ENCODE measurements around the gene SYNGR1. TPM values are rescaled to one million over a fixed set of nuclear protein-coding genes. Genes with fewer than 3 reads are reported as not detected.
A peak's percentile ranks its signal among the peaks of the same experiment; 100 is the strongest.

Gene SYNGR1
- total RNA-seq, 8 experiments from 2014 or later, result 7.7 to 26.6 (median 18.5) TPM

GRCh38 chr22:39419096-39419495, 69.3 kb downstream of the SYNGR1 start:
- no peak overlapping the region for H3K4me3 ChIP-seq
- no peaks in the 10 kb centered on the region for H3K4me1 ChIP-seq (replicated peaks in 1 of 2)
- 96 to 100% methylated on average over 3 to 4 of the region's 6 CpGs; no CpG with 5 or more reads in 8 of the 10 experiments for WGBS, 10 experiments
- in situ Hi-C loops (cut with MboI; ENCODE audit: low pct_unique_long_range_greater_than_20kb in 2 of 9, low sequenced_read_pairs in 9 of 9, unreplicated experiment in 9 of 9), result loop anchor here in 2 of 9 experiments (25.0 kb wide), 2 partner anchors 93 to 107 kb away; partner anchors contain the start of genes ATF4 (in 1 of the 2), MIEF1 (in 1 of the 2) and RPL3 (in 1 of the 2)
- ATAC-seq (replicated peaks in 6 of 8), result no peak
- H3K27ac ChIP-seq, result no peak overlapping the region

- H3K27ac ChIP-seq, result no peak overlapping the region
- H3K4me3 ChIP-seq, result no peak overlapping the region
- no peaks in the 10 kb centered on the region for H3K4me1 ChIP-seq (replicated peaks in 1 of 2)
- ATAC-seq (replicated peaks in 6 of 8), result no peak
- in situ Hi-C loops (cut with MboI; ENCODE audit: low pct_unique_long_range_greater_than_20kb in 2 of 9, low sequenced_read_pairs in 9 of 9, unreplicated experiment in 9 of 9), result loop anchor here in 2 of 9 experiments (25.0 kb wide), 2 partner anchors 92 to 108 kb away; partner anchors contain the start of genes ATF4 (in 1 of the 2), MIEF1 (in 1 of the 2) and RPL3 (in 1 of the 2)
- 100% methylated on average over 1 of the region's 5 CpGs; no CpG with 5 or more reads in 7 of the 10 experiments for WGBS, 10 experiments
These were observed 70.1 kb downstream of the SYNGR1 start for GRCh38 chr22:39419911-39420310.

GRCh38 chr22:39421691-39422090, 71.9 kb downstream of the SYNGR1 start:
- no peak for ATAC-seq (replicated peaks in 6 of 8)
- WGBS, 10 experiments, result 88 to 100% (median 96%) methylated on average over 3 to 6 of the region's 11 CpGs; no CpG with 5 or more reads in 5 of the 10 experiments
- Histone ChIP-seq H3K27ac (no peak overlapping the region), H3K4me3 (no peak overlapping the region), H3K4me1 (replicated peaks in 1 of 2) (no peaks in the 10 kb centered on the region)
- in situ Hi-C loops (cut with MboI; ENCODE audit: low pct_unique_long_range_greater_than_20kb in 2 of 9, low sequenced_read_pairs in 9 of 9, unreplicated experiment in 9 of 9), result loop anchor here in 2 of 9 experiments (25.0 kb wide), 2 partner anchors 91 to 109 kb away; partner anchors contain the start of genes ATF4 (in 1 of the 2), MIEF1 (in 1 of the 2) and RPL3 (in 1 of the 2)

- ATAC-seq (replicated peaks in 6 of 8), result no peak
- no peak overlapping the region for H3K4me3 ChIP-seq
- WGBS, 10 experiments, result 80 to 100% (median 98%) methylated on average over 1 to 5 of the region's 7 CpGs; no CpG with 5 or more reads in 2 of the 10 experiments
- in situ Hi-C loops (cut with MboI; ENCODE audit: low pct_unique_long_range_greater_than_20kb in 2 of 9, low sequenced_read_pairs in 9 of 9, unreplicated experiment in 9 of 9), result loop anchor here in 2 of 9 experiments (25.0 kb wide), 2 partner anchors 90 to 110 kb away; partner anchors contain the start of genes ATF4 (in 1 of the 2), MIEF1 (in 1 of the 2) and RPL3 (in 1 of the 2)
- no peak overlapping the region for H3K27ac ChIP-seq
- no peaks in the 10 kb centered on the region for H3K4me1 ChIP-seq (replicated peaks in 1 of 2)
These were observed 72.3 kb downstream of the SYNGR1 start for GRCh38 chr22:39422101-39422500.

DNA sequence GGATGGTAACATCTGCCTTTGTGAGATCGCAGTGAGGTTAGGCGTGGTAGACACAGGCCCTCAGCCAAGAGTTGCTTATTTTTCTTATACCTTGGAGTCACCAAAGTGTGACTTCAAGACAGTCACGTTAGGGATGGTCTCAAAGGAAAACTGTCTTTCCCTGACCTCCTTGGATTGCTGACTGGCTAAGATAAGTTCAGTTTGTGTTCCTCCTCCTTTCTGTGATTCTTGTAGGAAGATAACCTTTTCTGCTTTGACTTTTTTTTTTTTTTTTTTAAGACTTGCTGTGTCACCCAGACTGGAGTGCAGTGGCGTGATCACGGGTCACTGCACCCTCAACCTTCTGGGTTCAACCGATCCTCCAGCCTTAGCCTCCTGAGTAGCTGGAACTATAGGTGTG, 72.9 kb downstream of the SYNGR1 start:
- 90 to 100% (median 96%) methylated on average over 2 to 5 of the region's 6 CpGs; no CpG with 5 or more reads in 5 of the 10 experiments for WGBS, 10 experiments
- Histone ChIP-seq H3K4me1 (replicated peaks in 1 of 2) (no peaks in the 10 kb centered on the region), H3K4me3 (no peak overlapping the region), H3K27ac (no peak overlapping the region)
- no peak for ATAC-seq (replicated peaks in 6 of 8)
- in situ Hi-C loops (cut with MboI; ENCODE audit: low pct_unique_long_range_greater_than_20kb in 2 of 9, low sequenced_read_pairs in 9 of 9, unreplicated experiment in 9 of 9), result loop anchor here in 2 of 9 experiments (25.0 kb wide), 2 partner anchors 90 to 110 kb away; partner anchors contain the start of genes ATF4 (in 1 of the 2), MIEF1 (in 1 of the 2) and RPL3 (in 1 of the 2)

- in situ Hi-C loops (cut with MboI; ENCODE audit: low pct_unique_long_range_greater_than_20kb in 2 of 9, low sequenced_read_pairs in 9 of 9, unreplicated experiment in 9 of 9), result loop anchor here in 2 of 9 experiments (25.0 kb wide), 2 partner anchors 88 to 112 kb away; partner anchors contain the start of genes ATF4 (in 1 of the 2), MIEF1 (in 1 of the 2) and RPL3 (in 1 of the 2)
- Histone ChIP-seq H3K4me3 (no peak overlapping the region), H3K27ac (no peak overlapping the region), H3K4me1 (replicated peaks in 1 of 2) (no peaks in the 10 kb centered on the region)
- WGBS, 10 experiments, result 90 to 100% (median 100%) methylated on average over 1 to 3 of the region's 3 CpGs; no CpG with 5 or more reads in 3 of the 10 experiments
- no peak for ATAC-seq (replicated peaks in 6 of 8)
These were observed 74.2 kb downstream of the SYNGR1 start for GRCh38 chr22:39423976-39424375.

DNA sequence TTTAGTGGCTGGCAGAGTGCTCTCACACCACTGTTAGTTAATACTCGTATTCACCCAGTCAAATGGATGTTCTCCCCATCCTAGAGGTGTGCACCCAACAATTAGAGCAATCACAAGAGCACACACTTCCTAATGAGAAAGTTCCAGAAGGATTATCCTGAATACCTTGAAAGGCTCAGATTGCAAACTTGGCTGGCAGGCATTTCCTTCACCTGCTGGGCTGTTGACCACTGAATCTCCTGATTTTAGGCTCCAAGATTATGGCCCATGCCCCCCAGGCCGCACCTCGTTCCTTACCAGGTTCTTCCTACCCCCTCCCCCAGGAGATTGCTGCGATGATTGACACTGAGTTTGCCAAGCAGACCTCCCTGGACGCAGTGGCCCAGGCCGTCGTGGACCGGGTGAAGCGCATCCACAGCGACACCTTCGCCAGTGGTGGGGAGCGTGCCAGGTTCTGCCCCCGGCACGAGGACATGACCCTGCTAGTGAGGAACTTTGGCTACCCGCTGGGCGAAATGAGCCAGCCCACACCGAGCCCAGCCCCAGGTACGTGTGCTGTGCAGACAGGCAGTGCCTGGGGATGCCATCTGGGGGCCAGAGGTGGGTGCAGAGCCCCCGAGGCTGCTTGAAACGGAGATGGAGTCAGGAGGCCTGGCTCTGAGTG, 76.7 kb downstream of the SYNGR1 start:
- no peak overlapping the region for H3K27ac ChIP-seq
- no peaks in the 10 kb centered on the region for H3K4me1 ChIP-seq (replicated peaks in 1 of 2)
- H3K4me3 ChIP-seq, result no peak overlapping the region
- 83 to 100% (median 91%) methylated on average over 2 to 6 of the region's 20 CpGs; no CpG with 5 or more reads in 5 of the 10 experiments for WGBS, 10 experiments
- ATAC-seq (replicated peaks in 6 of 8), result no peak
- in situ Hi-C loops (cut with MboI; ENCODE audit: low pct_unique_long_range_greater_than_20kb in 2 of 9, low sequenced_read_pairs in 9 of 9, unreplicated experiment in 9 of 9), result no loop called here

GRCh38 chr22:39427751-39428596, 78.2 kb downstream of the SYNGR1 start:
- WGBS, 10 experiments, result 40 to 100% (median 79%) methylated on average over 1 to 5 of the region's 13 CpGs; no CpG with 5 or more reads in 2 of the 10 experiments
- Histone ChIP-seq H3K4me3 (no peak overlapping the region), H3K27ac (no peak overlapping the region), H3K4me1 (replicated peaks in 1 of 2) (no peaks in the 10 kb centered on the region)
- peak in 1 of 8 experiments; percentile 11 for ATAC-seq (replicated peaks in 6 of 8)
- in situ Hi-C loops (cut with MboI; ENCODE audit: low pct_unique_long_range_greater_than_20kb in 2 of 9, low sequenced_read_pairs in 9 of 9, unreplicated experiment in 9 of 9), result no loop called here

GRCh38 chr22:39428597-39429071, 78.8 kb downstream of the SYNGR1 start:
- peak in 1 of 8 experiments; percentile 74 for ATAC-seq (replicated peaks in 6 of 8)
- no peaks in the 10 kb centered on the region for H3K4me1 ChIP-seq (replicated peaks in 1 of 2)

DNA sequence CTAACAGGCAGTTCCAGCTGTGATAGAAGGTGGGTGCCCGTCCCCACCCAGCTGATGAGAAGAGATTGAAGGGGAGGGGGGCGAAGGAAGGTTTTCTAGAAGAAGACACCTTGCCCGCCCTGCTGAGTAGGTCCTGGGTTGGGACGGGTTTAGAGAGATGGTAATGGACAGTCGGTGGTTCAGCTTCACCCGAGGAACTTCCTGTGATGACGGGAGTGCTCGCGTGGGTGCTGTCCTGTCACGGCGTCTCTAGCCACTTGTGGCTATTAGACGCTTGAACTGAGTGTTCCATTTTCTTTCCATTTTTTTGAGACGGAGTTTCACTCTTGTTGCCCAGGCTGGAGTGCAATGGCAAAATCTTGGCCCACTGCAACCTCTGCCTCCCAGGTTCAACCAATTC, 79.4 kb downstream of the SYNGR1 start:
- in situ Hi-C loops (cut with MboI; ENCODE audit: low pct_unique_long_range_greater_than_20kb in 2 of 9, low sequenced_read_pairs in 9 of 9, unreplicated experiment in 9 of 9), result no loop called here
- ATAC-seq (replicated peaks in 6 of 8), result no peak
- Histone ChIP-seq H3K27ac (no peak overlapping the region), H3K4me1 (replicated peaks in 1 of 2) (no peaks in the 10 kb centered on the region), H3K4me3 (no peak overlapping the region)
- 80 to 100% (median 92%) methylated on average over 1 to 8 of the region's 13 CpGs; no CpG with 5 or more reads in 3 of the 10 experiments for WGBS, 10 experiments

More at GRCh38 chr22:39428597-39429071, 78.8 kb downstream of the SYNGR1 start:
- in situ Hi-C loops (cut with MboI; ENCODE audit: low pct_unique_long_range_greater_than_20kb in 2 of 9, low sequenced_read_pairs in 9 of 9, unreplicated experiment in 9 of 9), result no loop called here
- H3K4me3 ChIP-seq, result no peak overlapping the region
- no peak overlapping the region for H3K27ac ChIP-seq
- WGBS, 10 experiments, result 60 to 100% (median 63%) methylated on average over 1 to 3 of the region's 10 CpGs; no CpG with 5 or more reads in 6 of the 10 experiments

GRCh38 chr22:39429916-39430575, 80.3 kb downstream of the SYNGR1 start:
- ATAC-seq (replicated peaks in 6 of 8), result no peak
- WGBS, 10 experiments, result 67 to 100% (median 95%) methylated on average over 1 to 4 of the region's 27 CpGs; no CpG with 5 or more reads in 5 of the 10 experiments
- Histone ChIP-seq H3K27ac (no peak overlapping the region), H3K4me3 (no peak overlapping the region), H3K4me1 (replicated peaks in 1 of 2) (no peaks in the 10 kb centered on the region)
- in situ Hi-C loops (cut with MboI; ENCODE audit: low pct_unique_long_range_greater_than_20kb in 2 of 9, low sequenced_read_pairs in 9 of 9, unreplicated experiment in 9 of 9), result no loop called here

DNA sequence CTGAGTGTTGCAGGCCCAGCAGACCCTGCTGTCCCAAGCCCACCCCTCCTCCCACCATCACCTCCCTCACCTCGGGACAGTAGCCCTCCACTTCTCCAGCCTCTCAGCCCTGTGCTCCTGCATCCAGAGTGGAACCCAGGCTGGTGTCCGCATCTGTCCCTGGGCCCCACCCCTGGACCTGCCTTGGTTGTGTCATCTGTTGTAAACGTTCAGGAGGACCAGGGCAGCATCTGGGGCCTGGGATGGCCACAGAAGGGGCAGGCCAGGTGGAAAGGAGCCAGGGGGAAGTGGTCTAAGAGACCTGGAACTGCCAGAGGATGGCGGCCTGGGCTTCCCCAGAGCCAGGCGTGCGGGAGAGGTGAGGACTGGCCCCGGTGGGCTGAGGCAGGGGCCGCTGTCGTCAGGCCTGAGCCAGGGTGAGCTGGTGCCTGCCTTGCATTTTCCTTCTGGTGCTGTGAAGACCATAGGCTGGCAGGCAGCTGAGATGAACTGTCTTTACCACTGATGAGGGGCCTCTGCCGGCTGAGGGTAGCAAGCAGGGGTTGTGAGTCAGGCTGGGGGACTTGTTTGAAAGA, 80.9 kb downstream of the SYNGR1 start:
- in situ Hi-C loops (cut with MboI; ENCODE audit: low pct_unique_long_range_greater_than_20kb in 2 of 9, low sequenced_read_pairs in 9 of 9, unreplicated experiment in 9 of 9), result no loop called here
- 40 to 100% (median 83%) methylated on average over 1 of the region's 10 CpGs; no CpG with 5 or more reads in 5 of the 10 experiments for WGBS, 10 experiments
- H3K27ac ChIP-seq, result no peak overlapping the region
- no peak overlapping the region for H3K4me3 ChIP-seq
- no peaks in the 10 kb centered on the region for H3K4me1 ChIP-seq (replicated peaks in 1 of 2)
- ATAC-seq (replicated peaks in 6 of 8), result no peak

All from motor neuron (in vitro differentiated cells).